Subcutaneous abdominal adipose tissue (tissue), 5 donors: ENCODE data around the gene MTHFD1.

Experiments used
- H3K27ac ChIP-seq: one replicate; pipeline ENCODE4 v1.7.0; 2013; ENCODE audit warnings: low read depth, mild to moderate bottlenecking, inconsistent platforms, low read length, moderate library complexity
- H3K27me3 ChIP-seq, 5 donors: one replicate each; pipeline ENCODE4 v1.7.0; 2013; ENCODE audit warnings: low read length in 5 of 5, inconsistent platforms in 1 of 5; ENCODE audit not compliant: control insufficient read depth in 5 of 5, insufficient read depth in 4 of 5
- H3K36me3 ChIP-seq, 5 donors: one replicate each; pipeline ENCODE4 v1.7.0; 2013; ENCODE audit warnings: low read length in 5 of 5; ENCODE audit not compliant: control insufficient read depth in 5 of 5, insufficient read depth in 5 of 5
- H3K4me1 ChIP-seq, 5 donors: one replicate each; pipeline ENCODE4 v1.7.0; 2013; ENCODE audit warnings: low read length in 5 of 5, mild to moderate bottlenecking in 3 of 5, moderate library complexity in 1 of 5; ENCODE audit not compliant: control insufficient read depth in 5 of 5, insufficient read depth in 5 of 5
- H3K4me3 ChIP-seq, 5 donors: one replicate each; pipeline ENCODE4 v1.7.0; 2013; ENCODE audit warnings: low read length in 5 of 5, low read depth in 1 of 5
- H3K9ac ChIP-seq, 5 donors: one replicate each; pipeline ENCODE4 v1.7.0; 2013; ENCODE audit warnings: low read length in 5 of 5, mild to moderate bottlenecking in 4 of 5, moderate library complexity in 3 of 5
- H3K9me3 ChIP-seq, 5 donors: one replicate each; pipeline ENCODE4 v1.7.0; 2013; ENCODE audit warnings: low read length in 5 of 5; ENCODE audit not compliant: control insufficient read depth in 5 of 5
- donor health status: healthy.
- donor health status: healthy.
- donor health status: healthy.
- donor health status: healthy.
- donor health status: healthy.

The MTHFD1 gene

GRCh38 chr14:64419003-64419402 lies 30.9 kb downstream of the MTHFD1 start:
- H3K9me3 ChIP-seq = no peaks in the 10 kb centered on the region
- no peak overlapping the region for H3K9ac ChIP-seq
- peaks cover 0 to 3% (median 0%) of the 10 kb centered on the region in 5 donors for H3K4me1 ChIP-seq
- peaks cover 40 to 75% (median 68%) of the 10 kb centered on the region in 5 donors for H3K36me3 ChIP-seq
- H3K27ac ChIP-seq = no peak overlapping the region
- no peaks in the 10 kb centered on the region for H3K27me3 ChIP-seq
- no peak overlapping the region for H3K4me3 ChIP-seq

- Histone ChIP-seq H3K4me1 (peaks cover 0 to 3% (median 0%) of the 10 kb centered on the region in 5 donors), H3K36me3 (peaks cover 42 to 82% (median 75%) of the 10 kb centered on the region in 5 donors), H3K4me3 (no peak overlapping the region), H3K9ac (no peak overlapping the region), H3K27me3 (no peaks in the 10 kb centered on the region), H3K27ac (no peak overlapping the region), H3K9me3 (no peaks in the 10 kb centered on the region)
Observed at GRCh38 chr14:64421166-64421565, 33.0 kb downstream of the MTHFD1 start.

GRCh38 chr14:64422005-64422404 lies 33.9 kb downstream of the MTHFD1 start:
- Histone ChIP-seq H3K4me1 (no peaks in the 10 kb centered on the region), H3K27ac (no peak overlapping the region), H3K27me3 (no peaks in the 10 kb centered on the region), H3K4me3 (no peak overlapping the region), H3K9ac (no peak overlapping the region), H3K36me3 (peaks cover 43 to 84% (median 76%) of the 10 kb centered on the region in 5 donors), H3K9me3 (no peaks in the 10 kb centered on the region)

DNA sequence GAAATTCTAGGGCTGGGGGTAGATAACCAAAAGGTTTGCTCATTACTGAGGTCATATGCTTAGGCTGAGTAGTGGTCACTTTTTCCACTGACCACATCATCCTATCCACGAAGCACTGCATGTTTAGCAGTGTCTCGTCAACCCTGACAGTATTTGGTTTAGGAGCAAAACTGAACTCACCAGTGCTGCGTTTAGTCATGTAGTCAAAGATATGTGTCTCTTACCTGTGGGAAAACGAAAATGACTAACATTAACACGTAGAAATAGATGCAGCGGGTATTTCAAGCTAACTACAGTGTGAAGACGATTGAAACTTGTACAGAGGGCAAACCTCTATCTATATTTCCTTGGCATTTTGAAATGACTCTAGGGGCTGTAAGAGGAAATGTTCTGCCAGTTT lies 34.6 kb downstream of the MTHFD1 start:
- peaks cover 40 to 84% (median 76%) of the 10 kb centered on the region in 5 donors for H3K36me3 ChIP-seq
- H3K27me3 ChIP-seq = no peaks in the 10 kb centered on the region

GRCh38 chr14:64423987-64424386 lies 35.8 kb downstream of the MTHFD1 start:
- H3K4me1 ChIP-seq = no peaks in the 10 kb centered on the region
- peaks cover 41 to 87% (median 79%) of the 10 kb centered on the region in 5 donors for H3K36me3 ChIP-seq
- no peaks in the 10 kb centered on the region for H3K27me3 ChIP-seq
- no peak overlapping the region for H3K4me3 ChIP-seq
- H3K9me3 ChIP-seq = no peaks in the 10 kb centered on the region
- H3K27ac ChIP-seq = no peak overlapping the region
- H3K9ac ChIP-seq = no peak overlapping the region

More for the DNA sequence above, 34.6 kb downstream of the MTHFD1 start:
- Histone ChIP-seq H3K9me3 (no peaks in the 10 kb centered on the region), H3K4me3 (no peak overlapping the region), H3K4me1 (no peaks in the 10 kb centered on the region), H3K27ac (no peak overlapping the region), H3K9ac (no peak overlapping the region)

DNA sequence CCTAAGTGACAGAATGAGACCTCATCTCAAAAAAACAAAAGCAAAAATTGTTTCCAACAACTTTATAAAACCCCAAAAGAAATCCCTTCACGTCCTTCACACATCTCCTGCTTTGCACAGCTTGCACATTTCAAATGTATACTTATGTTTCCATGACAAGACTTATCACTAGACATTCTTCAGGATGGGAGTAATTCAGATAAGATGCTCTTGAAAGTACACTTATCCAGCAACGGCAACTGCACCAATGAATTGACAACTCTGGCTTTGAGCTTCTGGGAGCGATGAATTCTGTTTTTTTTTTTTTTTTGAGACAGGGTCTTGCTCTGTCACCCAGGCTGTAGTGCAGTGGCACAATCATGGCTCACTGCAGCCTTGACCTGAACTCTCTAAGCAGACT lies 46.4 kb downstream of the MTHFD1 start:
- Histone ChIP-seq H3K27ac (no peak overlapping the region), H3K27me3 (no peaks in the 10 kb centered on the region), H3K36me3 (peaks cover 45 to 83% (median 70%) of the 10 kb centered on the region in 5 donors), H3K4me3 (no peak overlapping the region), H3K9ac (no peak overlapping the region), H3K4me1 (peaks cover 0 to 10% (median 4%) of the 10 kb centered on the region in 5 donors), H3K9me3 (no peaks in the 10 kb centered on the region)

GRCh38 chr14:64438181-64438841 lies 50.2 kb downstream of the MTHFD1 start:
- H3K27ac ChIP-seq = peak overlapping the region; percentile 65
- H3K4me3 ChIP-seq = no peak overlapping the region
- peaks cover 0 to 10% (median 7%) of the 10 kb centered on the region in 5 donors for H3K4me1 ChIP-seq
- no peaks in the 10 kb centered on the region for H3K9me3 ChIP-seq
- H3K9ac ChIP-seq = peak overlapping the region in 2 of 5 donors; percentile 6 to 8
- H3K36me3 ChIP-seq = peaks cover 34 to 82% (median 69%) of the 10 kb centered on the region in 5 donors
- H3K27me3 ChIP-seq = no peaks in the 10 kb centered on the region

DNA sequence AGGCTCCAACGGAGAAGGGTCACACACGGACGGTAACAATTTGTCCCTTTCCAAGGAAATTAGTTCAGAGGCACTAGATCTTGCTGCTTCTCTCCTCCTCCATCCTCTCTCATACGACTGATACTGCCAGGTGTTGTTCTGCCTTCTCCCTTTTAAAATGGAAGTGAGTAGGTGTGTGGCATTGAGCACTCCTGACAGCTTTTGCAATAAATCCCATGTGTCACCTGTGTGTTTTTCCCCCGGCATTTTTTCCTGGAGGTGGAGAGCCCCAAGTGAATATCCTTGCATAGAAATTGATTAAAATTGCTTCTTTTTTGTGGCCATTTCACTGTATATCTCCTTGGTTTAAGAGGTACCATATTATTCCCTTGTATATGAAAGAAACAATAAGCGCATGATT lies 51.0 kb downstream of the MTHFD1 start:
- Histone ChIP-seq H3K36me3 (peaks cover 34 to 83% (median 68%) of the 10 kb centered on the region in 5 donors), H3K9ac (peak overlapping the region in 1 of 5 donors; percentile 7), H3K9me3 (no peaks in the 10 kb centered on the region), H3K4me3 (no peak overlapping the region), H3K4me1 (peaks cover 0 to 10% (median 7%) of the 10 kb centered on the region in 5 donors), H3K27me3 (no peaks in the 10 kb centered on the region), H3K27ac (peak overlapping the region; percentile 65)

DNA sequence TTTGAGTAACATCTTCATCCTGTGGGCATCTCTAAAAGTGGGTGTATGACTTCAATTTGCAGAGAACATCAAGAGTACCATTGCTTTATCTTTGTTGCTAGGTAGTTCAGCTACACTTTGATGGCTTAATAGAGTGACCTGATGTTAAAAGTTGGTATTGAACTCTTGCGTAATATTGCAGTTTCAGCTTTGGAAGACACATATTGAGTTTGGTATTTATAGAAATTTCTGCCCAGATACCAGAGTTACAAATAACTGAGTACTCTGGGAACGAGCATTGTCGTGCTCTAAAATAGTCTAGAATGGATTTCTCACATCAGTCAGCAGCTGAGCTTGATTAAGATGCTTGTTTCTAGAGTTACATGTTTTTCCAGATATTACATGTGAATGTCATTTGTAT lies 52.3 kb downstream of the MTHFD1 start:
- no peak overlapping the region for H3K4me3 ChIP-seq
- no peaks in the 10 kb centered on the region for H3K9me3 ChIP-seq
- no peak overlapping the region for H3K27ac ChIP-seq
- no peak overlapping the region for H3K9ac ChIP-seq
- peaks cover 0 to 10% (median 7%) of the 10 kb centered on the region in 5 donors for H3K4me1 ChIP-seq
- H3K36me3 ChIP-seq = peaks cover 26 to 86% (median 68%) of the 10 kb centered on the region in 5 donors
- no peaks in the 10 kb centered on the region for H3K27me3 ChIP-seq

GRCh38 chr14:64442300-64442988 lies 54.3 kb downstream of the MTHFD1 start:
- Histone ChIP-seq H3K9me3 (no peaks in the 10 kb centered on the region), H3K27ac (peak overlapping the region; percentile 34), H3K4me1 (peaks cover 0 to 10% (median 7%) of the 10 kb centered on the region in 5 donors), H3K36me3 (peaks cover 13 to 73% (median 61%) of the 10 kb centered on the region in 5 donors), H3K27me3 (no peaks in the 10 kb centered on the region), H3K9ac (no peak overlapping the region), H3K4me3 (no peak overlapping the region)
